Measurements from ENCODE around the gene RBMS3.

DNA sequence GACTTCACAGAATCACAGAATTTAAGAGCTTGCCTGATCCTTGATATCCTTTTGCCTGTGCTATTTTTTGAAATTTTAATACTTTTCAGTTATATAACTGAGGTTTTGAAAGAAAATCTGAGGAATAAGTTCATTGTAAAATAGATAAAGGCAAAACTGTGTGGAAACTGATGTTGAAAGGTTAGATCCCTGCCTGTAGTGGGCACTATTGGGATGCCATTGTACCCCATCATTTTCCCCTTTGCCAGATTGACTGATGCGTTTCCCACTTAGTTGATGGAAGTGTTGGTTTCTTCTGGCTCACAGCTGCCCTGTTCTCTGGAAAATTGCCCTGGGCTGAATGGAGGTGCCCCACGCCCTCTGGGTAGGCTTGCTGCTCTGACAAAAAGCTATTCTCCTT, 387.9 kb downstream of the RBMS3 start:
- TF ChIP-seq ELF4 (IDR thresholded peaks at IDR 0.05) (no peak), BHLHE40 (IDR thresholded peaks at IDR 0.05; ENCODE audit: borderline replicate concordance) (no peak), FOXK2 (IDR thresholded peaks at IDR 0.05) (no peak), SUZ12 (IDR thresholded peaks at IDR 0.05) (no peak), FOXM1 (IDR thresholded peaks at IDR 0.05; ENCODE audit: borderline replicate concordance) (no peak), NFRKB (IDR thresholded peaks at IDR 0.05) (no peak), FOXA1 (IDR thresholded peaks at IDR 0.05) (no peak), SP1 (IDR thresholded peaks at IDR 0.05) (no peak), CTBP1 (IDR thresholded peaks at IDR 0.05; ENCODE audit: borderline replicate concordance) (no peak), L3MBTL2 (conservative IDR thresholded peaks at IDR 0.05) (no peak)

Data from HEK293T (cell line).